ENCODE measurements around the gene SLC41A2. TPM values are rescaled to one million over a fixed set of nuclear protein-coding genes. Genes with fewer than 3 reads are reported as not detected.

Gene SLC41A2
- total and polyA plus RNA-seq, 2 donors (not counting 3 experiments of a cell fraction or from before 2014, with no cell fraction given), result 1.7 to 7.5 TPM

GRCh38 chr12:104957719-104958000 lies 430 bp downstream of the SLC41A2 start:
- ChIA-PET CTCF (interaction anchor here (1.1 to 3.2 kb wide), 5 partner anchors 10 to 576 kb away, joined by 3 to 23 read pairs (median 4); partner anchors contain the start of gene NOPCHAP1), POLR2A (no interaction called here)
- no peaks in the 10 kb centered on the region for H3K9me1 ChIP-seq (replicated peaks; ENCODE audit: control insufficient read depth, extremely low read depth, insufficient read depth, low read length)
- no peaks in the 10 kb centered on the region for H3K9me3 ChIP-seq (replicated peaks; ENCODE audit: control insufficient read depth, insufficient read depth, low read length)
- H2AFZ ChIP-seq (ENCODE audit: low read depth, low read length), result peak overlapping the region; percentile 98
- peak overlapping the region; percentile 93 for H3K4me2 ChIP-seq (ENCODE audit: insufficient read depth, low read length)
- no peaks in the 10 kb centered on the region for H3K27me3 ChIP-seq (ENCODE audit: control insufficient read depth in 2 of 2, insufficient read depth in 2 of 2, low read length in 2 of 2)
- TF ChIP-seq MAX (IDR thresholded peaks at IDR 0.05; ENCODE audit: insufficient read depth, insufficient read length), result no peak
- no peak for TF ChIP-seq FOS (IDR thresholded peaks at IDR 0.05; ENCODE audit: borderline replicate concordance, insufficient read depth, low read length)
- H3K4me3 ChIP-seq (replicated peaks in 1 of 3; ENCODE audit: insufficient read depth in 1 of 3, low read depth in 1 of 3, low read length in 3 of 3), result peak overlapping the region; percentile 72 to 89 (median 78)
- dilution Hi-C loops (cut with MboI; ENCODE audit: extremely low pct_ligation_motif_present, low sequenced_read_pairs), result no loop called here
- no peaks in the 10 kb centered on the region for H3K79me2 ChIP-seq (ENCODE audit: control insufficient read depth, insufficient read depth, low read length)
- H3K27ac ChIP-seq (ENCODE audit: insufficient read depth, low read depth, low read length), result no peak overlapping the region
- H3K9ac ChIP-seq (replicated peaks; ENCODE audit: extremely low read depth, insufficient read depth, low read length), result peak overlapping the region; percentile 75
- no peaks in the 10 kb centered on the region for H3K36me3 ChIP-seq (ENCODE audit: control insufficient read depth in 2 of 2, extremely low read depth in 1 of 2, insufficient read depth in 2 of 2, low read length in 2 of 2)
- intact Hi-C loops (cut with micrococcal nuclease), result loop anchor here (5.0 kb wide), 2 partner anchors 95 to 585 kb away; no protein-coding TSS in a partner anchor
- H3K4me1 ChIP-seq (ENCODE audit: control insufficient read depth, extremely low read depth, insufficient read depth, low read length), result peaks cover 27% of the 10 kb centered on the region
- H4K20me1 ChIP-seq (replicated peaks; ENCODE audit: control insufficient read depth, extremely low read depth, insufficient read depth, low read length), result no peaks in the 10 kb centered on the region
- FAIRE-seq (no peak), DNase-seq (ENCODE audit: low read depth, low spot score) (peak; percentile 11)
- no TSS peak for BruUV-seq (replicated peaks)

- FAIRE-seq, result no peak
- Histone ChIP-seq H3K9me1 (replicated peaks; ENCODE audit: control insufficient read depth, extremely low read depth, insufficient read depth, low read length) (no peaks in the 10 kb centered on the region), H3K4me1 (ENCODE audit: control insufficient read depth, extremely low read depth, insufficient read depth, low read length) (peaks cover 33% of the 10 kb centered on the region), H3K27me3 (ENCODE audit: control insufficient read depth in 2 of 2, insufficient read depth in 2 of 2, low read length in 2 of 2) (no peaks in the 10 kb centered on the region), H3K27ac (ENCODE audit: insufficient read depth, low read depth, low read length) (no peak overlapping the region), H4K20me1 (replicated peaks; ENCODE audit: control insufficient read depth, extremely low read depth, insufficient read depth, low read length) (no peaks in the 10 kb centered on the region), H2AFZ (ENCODE audit: low read depth, low read length) (peak overlapping the region; percentile 98), H3K4me3 (replicated peaks in 1 of 3; ENCODE audit: insufficient read depth in 1 of 3, low read depth in 1 of 3, low read length in 3 of 3) (peak overlapping the region; percentile 72 to 89 (median 78)), H3K79me2 (ENCODE audit: control insufficient read depth, insufficient read depth, low read length) (no peaks in the 10 kb centered on the region), H3K36me3 (ENCODE audit: control insufficient read depth in 2 of 2, extremely low read depth in 1 of 2, insufficient read depth in 2 of 2, low read length in 2 of 2) (no peaks in the 10 kb centered on the region), H3K4me2 (ENCODE audit: insufficient read depth, low read length) (peak overlapping the region; percentile 93), H3K9me3 (replicated peaks; ENCODE audit: control insufficient read depth, insufficient read depth, low read length) (no peaks in the 10 kb centered on the region), H3K9ac (replicated peaks; ENCODE audit: extremely low read depth, insufficient read depth, low read length) (peak overlapping the region; percentile 75)
- POLR2A ChIA-PET, result no interaction called here
- CTCF ChIA-PET, result interaction anchor here (1.1 to 3.2 kb wide), 4 partner anchors 9 to 575 kb away, joined by 3 to 23 read pairs (median 4); no protein-coding TSS in a partner anchor
- dilution Hi-C loops (cut with MboI; ENCODE audit: extremely low pct_ligation_motif_present, low sequenced_read_pairs), result no loop called here
- TF ChIP-seq POLR2AphosphoS5 (IDR thresholded peaks at IDR 0.05; ENCODE audit: insufficient read depth, low read depth, low read length), result no peak
- intact Hi-C loops (cut with micrococcal nuclease), result loop anchor here (5.0 kb wide), 2 partner anchors 95 to 585 kb away; no protein-coding TSS in a partner anchor
- no peak for DNase-seq (ENCODE audit: low read depth, low spot score)
- BruUV-seq (replicated peaks), result TSS peak; percentile 40
Measured at GRCh38 chr12:104956870-104957718, 996 bp downstream of the SLC41A2 start.

Measured in endothelial cell of umbilical vein (primary cell).